HK-2 (cell line): ENCODE results near the gene INO80.

Source experiments
- DNase-seq: peaks from one replicate; pipeline ENCODE4 v3.0.0-alpha.2; 2018; ENCODE audit not compliant: unreplicated experiment

INO80 gene

DNA sequence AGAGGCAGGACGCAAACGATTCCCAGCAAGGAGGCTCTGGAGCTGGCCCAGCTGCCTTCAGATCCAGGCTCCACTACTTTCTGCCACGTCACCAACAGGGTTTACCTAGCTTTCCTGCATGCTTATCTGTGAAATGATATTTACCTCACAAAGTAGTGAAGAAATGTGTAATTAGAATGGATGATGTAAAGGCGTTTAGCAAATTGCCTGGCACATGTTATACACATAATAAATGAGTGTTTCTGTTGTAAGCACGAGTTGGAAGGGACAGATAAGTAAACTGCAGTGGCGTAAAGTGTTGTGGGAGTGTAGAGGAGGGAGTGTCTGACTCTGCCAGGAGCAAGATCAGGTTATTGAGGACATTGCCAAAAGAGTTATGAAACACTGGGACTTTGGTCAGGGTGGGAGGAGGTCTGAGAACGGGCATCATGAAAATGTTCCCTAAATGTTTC, 166.3 kb downstream of the INO80 start:
- no peak for DNase-seq

DNA sequence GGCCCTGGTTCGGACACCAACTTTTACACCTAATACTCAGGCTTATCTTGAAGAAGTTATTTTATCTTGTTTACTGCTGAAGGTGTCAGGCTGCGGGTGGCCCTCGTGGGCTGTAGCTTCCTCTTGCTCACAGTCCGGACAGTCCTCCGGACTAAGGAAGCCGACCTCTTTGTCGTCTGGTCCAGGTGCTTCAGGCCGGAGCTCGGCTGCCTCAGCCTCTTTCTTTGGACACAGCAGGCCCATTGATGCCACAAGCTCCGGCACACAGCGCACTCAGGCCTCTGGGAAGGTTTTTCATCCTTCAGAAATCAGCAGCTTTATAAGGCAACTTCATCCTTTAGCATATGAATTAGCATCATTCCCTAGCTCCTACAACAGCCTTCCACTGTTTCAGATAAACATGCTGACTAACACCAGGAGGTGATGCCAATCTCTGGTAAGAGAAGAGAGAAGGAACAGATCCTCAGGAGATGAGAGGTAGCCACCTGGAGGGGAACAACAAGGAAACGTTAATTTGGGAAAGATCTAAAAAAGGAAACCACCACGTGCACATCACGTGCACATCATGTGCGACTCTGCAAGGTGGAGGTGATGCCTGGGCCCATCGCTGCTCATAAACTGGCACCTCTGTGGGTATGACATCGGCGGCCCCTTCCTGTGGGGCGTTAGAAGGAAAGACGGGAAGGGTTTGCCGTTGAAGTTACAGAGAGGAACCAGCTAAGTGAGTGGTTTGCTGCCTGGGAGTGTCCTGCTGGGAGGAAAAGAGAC, 167.2 kb downstream of the INO80 start:
- DNase-seq, result no peak

GRCh38 chr15:40944510-40945296, 171.4 kb downstream of the INO80 start:
- DNase-seq, result no peak

DNA sequence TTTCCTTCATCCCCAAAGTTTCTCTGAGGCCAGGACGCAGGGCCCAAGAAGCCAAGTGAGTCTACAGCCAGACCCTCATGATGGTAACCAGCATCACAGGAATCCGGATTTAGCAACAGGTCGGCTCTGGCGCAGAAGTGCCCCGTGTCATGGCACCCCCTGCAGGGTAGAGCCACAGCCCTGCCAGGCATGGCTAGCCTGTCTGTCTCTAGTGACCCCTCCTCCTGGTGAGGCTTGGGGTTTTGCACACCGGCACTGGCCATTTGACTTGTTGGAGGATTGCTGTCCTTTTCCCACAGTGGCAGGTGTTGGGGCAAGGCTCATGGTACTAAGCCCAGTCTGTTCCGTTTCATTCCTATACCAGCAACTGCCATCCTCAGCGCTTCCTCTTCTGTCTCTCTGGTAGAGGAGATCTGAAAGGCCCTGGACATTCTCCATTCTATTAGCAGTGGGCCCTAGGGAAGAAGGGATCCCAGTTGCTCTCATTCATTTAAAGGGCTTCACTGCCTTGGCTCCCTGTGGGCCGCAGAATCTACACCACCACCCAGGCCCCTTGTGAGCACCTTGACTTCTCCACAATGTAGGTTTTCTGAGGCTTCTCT, 172.2 kb downstream of the INO80 start:
- no peak for DNase-seq

DNA sequence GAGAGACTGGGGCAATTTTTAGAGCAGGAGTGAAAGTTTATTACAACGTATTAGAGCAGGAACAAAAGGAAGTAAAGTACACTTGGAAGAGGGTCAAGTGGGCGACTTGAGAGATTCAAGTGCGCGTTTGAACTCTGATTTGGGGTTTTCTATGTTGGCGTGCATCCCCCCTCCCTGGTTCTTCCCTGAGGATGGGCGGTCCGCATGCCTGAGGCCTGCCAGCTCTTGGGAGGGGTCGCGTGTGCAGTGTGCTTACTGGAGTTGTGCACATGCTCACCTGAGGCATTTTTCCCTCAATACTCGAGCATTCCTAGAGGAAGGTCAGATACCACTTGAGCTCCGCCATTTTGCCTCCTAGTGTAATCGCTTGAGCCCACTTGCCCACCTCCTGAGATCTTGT, 173.2 kb downstream of the INO80 start:
- no peak for DNase-seq

DNA sequence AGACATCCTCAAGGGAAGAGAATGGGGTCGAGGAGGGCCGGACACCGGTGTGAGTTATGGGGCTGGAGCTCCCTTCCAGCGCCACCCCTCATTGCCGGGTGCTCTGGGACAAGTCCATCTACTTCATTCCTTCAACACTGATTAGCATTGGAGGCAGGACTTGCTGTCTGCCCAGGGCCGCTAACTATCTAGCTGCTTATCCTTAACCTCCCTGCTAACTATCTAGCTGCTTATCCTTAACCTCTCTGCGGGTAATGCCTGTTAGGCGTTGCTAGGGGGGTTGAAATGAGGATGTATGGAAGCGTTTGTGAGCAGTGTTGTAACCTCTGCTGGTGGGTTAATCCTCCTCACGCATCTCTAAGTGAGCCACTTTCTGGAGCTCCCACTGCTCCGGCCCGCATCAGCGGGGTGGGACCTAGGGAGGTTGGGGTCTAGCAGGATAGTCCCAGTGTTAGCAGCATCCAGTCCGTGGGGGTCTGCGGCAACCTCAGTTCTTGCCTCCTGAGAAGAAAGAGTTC, 173.7 kb downstream of the INO80 start:
- no peak for DNase-seq

- peak; percentile 77 for DNase-seq
Measured at GRCh38 chr15:40941528-40942336, 174.3 kb downstream of the INO80 start.

DNA sequence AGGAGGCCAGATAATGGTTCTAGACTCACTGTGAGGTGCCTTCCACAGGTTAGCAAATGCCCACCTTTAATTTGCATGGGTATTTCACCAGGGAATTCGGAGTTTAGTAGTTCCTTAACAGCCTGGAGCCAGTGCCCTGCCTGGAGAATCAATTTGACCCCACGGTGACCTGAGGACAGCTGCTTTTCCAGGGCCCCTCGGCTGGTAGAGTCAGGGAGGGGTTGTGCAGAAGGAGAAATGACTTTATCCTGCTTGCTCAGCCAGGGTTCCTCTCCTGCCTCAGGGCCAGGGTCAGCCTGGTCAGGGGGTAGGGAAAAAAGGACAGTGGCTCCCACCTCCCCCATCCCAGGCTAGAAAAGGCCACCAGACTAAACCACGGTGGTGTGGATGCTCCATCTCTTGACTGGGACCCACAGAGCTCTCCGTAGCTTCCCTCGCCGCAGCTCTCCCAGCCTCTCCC, 175.0 kb downstream of the INO80 start:
- no peak for DNase-seq

DNA sequence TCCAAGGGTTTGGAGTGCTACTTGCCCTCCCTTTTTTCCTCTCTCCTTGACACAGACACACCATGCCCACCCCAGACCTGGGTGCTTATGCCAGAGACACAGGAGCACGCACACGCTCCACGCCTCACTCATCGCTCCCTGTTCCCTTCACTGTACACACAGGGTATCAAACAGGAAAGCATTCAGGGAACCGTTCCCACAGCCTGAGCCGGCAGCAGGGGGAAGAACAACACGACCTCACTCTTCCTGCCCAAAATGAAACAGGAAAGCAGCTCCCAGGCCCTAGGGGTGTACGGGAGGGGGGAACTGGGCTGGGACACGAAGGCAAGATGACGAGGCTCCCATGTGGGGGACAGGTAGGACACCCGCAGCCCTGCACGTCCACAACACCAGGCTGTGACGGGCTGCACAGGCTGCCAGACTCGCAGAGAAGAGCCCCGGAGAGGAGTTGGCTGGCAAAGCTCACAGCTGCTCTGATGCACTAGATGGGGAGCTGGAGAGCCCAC, 175.7 kb downstream of the INO80 start:
- DNase-seq, result no peak

DNA sequence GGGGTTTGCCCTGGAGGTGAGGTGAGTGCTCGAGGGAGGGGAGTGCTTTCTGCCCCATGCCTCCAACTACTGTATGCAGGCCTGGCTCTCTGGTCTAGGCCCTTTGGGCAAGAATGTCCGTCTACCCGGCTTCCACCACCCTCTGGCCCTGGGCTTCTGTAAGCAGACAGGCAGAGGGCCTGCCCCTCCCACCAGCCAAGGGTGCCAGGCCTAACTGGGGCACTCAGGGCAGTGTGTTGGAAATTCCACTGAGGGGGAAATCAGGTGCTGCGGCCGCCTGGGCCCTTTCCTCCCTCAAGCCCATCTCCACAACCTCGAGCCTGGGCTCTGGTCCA, 177.6 kb downstream of the INO80 start:
- no peak for DNase-seq

GRCh38 chr15:40937762-40938535, 178.1 kb downstream of the INO80 start:
- no peak for DNase-seq

GRCh38 chr15:40936709-40937666, 179.1 kb downstream of the INO80 start:
- no peak for DNase-seq

DNA sequence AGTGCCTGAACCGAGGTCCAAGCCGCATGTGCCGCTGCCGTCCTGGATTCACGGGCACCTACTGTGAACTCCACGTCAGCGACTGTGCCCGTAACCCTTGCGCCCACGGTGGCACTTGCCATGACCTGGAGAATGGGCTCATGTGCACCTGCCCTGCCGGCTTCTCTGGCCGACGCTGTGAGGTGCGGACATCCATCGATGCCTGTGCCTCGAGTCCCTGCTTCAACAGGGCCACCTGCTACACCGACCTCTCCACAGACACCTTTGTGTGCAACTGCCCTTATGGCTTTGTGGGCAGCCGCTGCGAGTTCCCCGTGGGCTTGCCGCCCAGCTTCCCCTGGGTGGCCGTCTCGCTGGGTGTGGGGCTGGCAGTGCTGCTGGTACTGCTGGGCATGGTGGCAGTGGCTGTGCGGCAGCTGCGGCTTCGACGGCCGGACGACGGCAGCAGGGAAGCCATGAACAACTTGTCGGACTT, 179.8 kb downstream of the INO80 start:
- no peak for DNase-seq

- DNase-seq, result no peak
Measured at GRCh38 chr15:40934457-40934856, 181.6 kb downstream of the INO80 start.

DNA sequence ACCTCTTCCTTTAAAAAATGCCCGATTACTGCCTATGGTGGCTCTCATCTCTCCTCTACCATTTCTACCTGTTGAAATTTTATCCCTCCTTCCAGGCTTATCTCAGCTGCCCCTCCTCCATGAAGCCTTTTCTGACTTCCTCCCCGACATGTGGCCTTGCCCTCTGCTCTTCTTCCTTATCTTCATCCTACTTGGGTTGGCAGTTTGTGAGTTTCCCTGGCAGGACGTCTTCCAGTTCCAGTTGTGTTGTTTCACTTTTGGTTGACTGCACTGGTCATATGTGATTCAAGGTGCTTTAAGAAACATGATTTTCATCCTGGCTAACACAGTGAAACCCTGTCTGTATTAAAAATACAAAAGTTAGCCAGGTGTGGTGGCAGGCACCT, 182.6 kb downstream of the INO80 start:
- DNase-seq, result no peak

- DNase-seq, result no peak
Measured at GRCh38 chr15:40932649-40933516, 183.2 kb downstream of the INO80 start.

DNA sequence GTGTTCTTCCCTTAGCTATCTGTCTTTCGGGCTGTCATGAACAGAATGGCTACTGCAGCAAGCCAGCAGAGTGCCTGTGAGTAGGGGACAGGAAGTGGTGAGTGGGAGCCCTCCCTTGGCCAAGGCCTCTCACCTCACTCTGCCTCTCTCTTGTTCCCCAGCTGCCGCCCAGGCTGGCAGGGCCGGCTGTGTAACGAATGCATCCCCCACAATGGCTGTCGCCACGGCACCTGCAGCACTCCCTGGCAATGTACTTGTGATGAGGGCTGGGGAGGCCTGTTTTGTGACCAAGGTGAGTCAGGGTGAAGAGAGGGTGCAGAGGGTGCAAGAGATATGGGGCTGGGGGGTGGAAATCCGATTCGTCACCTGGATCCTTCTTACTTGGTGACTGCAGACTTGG, 183.9 kb downstream of the INO80 start:
- no peak for DNase-seq
